ENCODE measurements around the gene NFX1.
"Not testable (repeated sequence)": the region's sequence is repeated elsewhere in the genome, so short reads cannot be mapped to it uniquely, and the experiment has no call there.

The NFX1 gene

DNA sequence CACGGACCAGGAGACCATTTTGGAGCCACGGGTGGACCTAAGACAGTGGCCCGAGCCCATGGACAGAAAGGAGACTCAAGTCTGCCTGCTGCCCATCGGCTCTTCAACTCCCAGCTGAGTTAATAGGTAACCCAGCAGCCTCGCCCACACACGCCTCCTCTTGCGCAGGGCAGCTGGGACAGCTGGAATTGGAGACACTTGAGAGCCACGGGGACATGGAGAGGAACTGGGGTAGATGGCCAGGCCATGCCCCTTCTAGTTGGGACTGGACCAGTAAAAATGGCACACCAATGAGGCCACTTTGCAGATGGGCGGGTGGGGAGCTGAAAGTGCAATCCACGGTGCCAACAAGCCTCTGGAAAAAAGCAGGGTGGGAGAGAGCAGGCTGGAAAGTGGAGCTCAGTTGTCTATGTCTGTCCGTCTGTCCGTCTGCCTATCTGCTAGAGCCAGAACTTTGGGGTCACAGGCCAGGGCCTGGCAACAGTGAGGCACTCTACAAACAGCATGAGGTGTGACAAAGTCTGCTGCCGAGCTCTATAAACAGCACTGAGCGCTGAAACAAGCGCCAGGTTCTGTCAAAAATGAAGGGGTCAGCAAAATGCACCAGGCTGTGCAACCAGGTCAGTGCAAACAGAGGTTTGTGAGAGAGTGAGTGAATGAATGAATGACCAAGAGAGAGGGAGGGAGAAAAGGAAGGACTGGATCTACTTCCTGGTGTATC, 105.0 kb downstream of the NFX1 start:
- not testable (repeated sequence) for H3K9me3 Mint-ChIP-seq, ATAC-seq, H3K27ac Mint-ChIP-seq, H3K4me3 Mint-ChIP-seq, DNase-seq, H3K27me3 Mint-ChIP-seq, H3K4me1 Mint-ChIP-seq

DNA sequence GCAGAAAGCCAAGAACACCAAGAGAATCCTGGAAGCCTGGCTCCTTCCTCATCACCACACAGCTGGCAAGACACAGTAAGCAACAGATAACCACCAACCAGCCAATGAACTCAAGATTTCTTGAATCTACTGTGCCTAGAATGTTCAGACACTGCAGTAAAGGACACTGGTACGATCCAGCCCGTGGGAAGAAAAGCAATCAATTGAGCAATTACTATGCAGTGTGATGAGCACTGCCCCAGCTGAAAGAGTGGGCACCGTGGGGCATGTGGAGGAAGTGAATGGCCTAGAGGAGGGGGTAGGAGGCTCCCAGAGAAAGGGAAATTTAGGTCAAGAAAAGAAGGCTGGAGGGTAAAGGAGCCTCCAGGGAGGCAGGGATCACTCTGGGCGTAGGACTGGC, 107.5 kb downstream of the NFX1 start:
- not testable (repeated sequence) for H3K27ac Mint-ChIP-seq, H3K4me1 Mint-ChIP-seq, H3K4me3 Mint-ChIP-seq, H3K27me3 Mint-ChIP-seq, ATAC-seq, DNase-seq, H3K9me3 Mint-ChIP-seq

DNA sequence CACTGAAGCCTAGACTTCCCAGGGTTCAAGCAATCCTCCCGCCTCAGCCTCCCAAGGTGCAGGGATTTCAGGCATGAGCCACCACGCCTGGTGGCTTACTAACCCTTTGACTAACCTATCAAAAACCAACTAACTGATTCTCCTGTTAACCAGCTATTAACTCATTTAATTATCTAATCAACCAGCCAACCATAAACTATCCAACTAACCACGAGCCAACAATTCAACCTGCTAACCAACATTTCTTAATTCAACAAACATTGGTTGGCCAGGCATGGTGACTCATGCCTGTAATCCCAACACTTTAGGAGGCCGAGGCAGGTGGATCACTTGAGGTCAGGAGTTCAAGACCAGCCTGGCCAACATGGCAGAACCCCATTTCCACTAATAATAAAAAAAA, 108.7 kb downstream of the NFX1 start:
- not testable (repeated sequence) for H3K4me1 Mint-ChIP-seq, DNase-seq, H3K9me3 Mint-ChIP-seq, ATAC-seq, H3K27me3 Mint-ChIP-seq, H3K27ac Mint-ChIP-seq, H3K4me3 Mint-ChIP-seq

DNA sequence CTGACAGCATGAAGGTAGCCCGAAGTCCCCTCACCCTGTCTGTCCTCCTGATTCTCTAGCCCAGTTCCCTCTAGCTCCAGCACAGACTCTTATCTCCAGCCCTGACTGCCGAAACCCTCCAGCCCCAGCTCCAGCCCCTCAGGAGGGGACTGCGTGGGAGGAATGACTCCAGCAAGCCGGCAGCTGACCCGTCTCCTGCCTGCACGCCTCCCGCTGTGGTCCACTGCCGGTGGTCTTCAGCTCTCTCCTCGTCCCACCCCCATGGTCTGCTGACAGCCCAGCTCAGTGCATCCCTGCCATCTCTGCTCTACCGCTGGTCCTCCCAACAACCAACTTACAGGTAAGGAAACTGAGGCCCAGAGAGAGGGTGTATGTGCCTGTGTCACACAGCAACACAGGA, 111.5 kb downstream of the NFX1 start:
- DNase-seq, ATAC-seq, H3K9me3 Mint-ChIP-seq, H3K27ac Mint-ChIP-seq, H3K4me3 Mint-ChIP-seq, H3K27me3 Mint-ChIP-seq: not testable (repeated sequence)
- peaks cover 16% of the 10 kb centered on the region for H3K4me1 Mint-ChIP-seq

DNA sequence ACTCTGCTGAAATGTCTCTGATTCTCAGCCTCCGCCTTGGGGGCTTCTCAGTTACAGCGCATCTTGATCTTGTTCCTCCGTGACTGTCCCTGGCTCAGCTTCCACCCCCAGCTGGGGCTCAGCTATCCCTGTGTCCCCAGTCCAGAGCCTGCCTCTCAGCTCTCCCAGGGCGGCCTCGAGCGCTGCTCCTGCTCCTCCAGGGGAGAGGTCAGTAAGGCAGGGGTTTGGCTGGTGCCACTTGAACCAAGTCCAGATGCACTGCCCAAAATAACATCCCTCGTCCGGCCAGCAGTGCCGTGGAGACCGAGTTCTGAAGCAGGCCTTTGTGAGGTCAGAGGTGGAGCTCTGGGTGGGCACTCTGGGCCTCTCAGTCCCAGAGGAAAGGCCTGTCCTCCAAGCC, 112.1 kb downstream of the NFX1 start, which contains the start of gene AQP7:
Gene AQP7 (minus strand): TSS at position 198 of the 400 bp plus-strand sequence. CDS start 1,306 bp downstream, outside the sequence.
- peak within 1 kb of the TSS; percentile 33 to 35 for H3K27ac Mint-ChIP-seq
- ATAC-seq, H3K9me3 Mint-ChIP-seq, H3K4me3 Mint-ChIP-seq, H3K27me3 Mint-ChIP-seq, DNase-seq: not testable (repeated sequence)
- peaks cover 16% of the 10 kb centered on the region for H3K4me1 Mint-ChIP-seq

DNA sequence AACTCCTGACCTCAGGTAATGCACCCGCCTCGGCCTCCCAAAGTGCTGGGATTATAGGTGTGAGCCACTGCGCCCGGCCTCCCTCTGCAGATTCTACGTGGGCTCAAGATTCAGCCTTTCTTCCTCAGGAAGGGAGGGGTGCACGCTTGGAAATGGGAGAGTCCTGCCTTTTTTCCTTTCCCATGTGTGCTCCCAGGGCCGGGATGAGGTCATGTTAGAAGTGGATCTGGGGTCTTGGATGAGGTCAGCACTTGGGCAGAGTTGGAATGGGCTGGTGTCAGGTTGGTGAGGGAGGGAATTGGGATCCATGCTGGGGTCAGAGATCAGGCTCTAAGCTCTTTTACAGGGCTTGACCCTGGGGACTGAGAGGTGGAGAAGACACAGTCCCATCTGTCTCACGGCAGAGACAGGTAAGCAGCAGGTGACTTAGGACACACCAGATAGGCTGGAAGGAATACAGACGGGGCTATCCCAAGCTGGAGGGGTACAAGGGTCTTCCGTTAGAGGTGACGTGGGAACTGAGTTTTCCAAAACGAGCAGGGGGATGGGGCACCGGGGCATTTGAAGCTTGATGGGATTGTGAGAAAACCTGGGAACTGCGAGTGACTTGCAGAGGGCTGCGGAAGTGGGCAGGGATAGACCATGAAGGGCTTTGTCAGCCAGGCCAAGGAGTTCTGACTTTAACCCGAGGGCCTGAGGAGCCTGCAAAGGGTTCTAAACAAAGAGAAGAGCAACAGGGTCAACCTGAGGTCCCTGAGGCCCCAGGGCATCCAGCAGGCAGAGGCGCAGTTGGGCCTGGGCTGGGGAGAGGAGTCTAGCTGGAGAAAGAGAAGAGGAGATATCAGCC, 113.8 kb downstream of the NFX1 start:
- no peak overlapping the region for H3K4me3 Mint-ChIP-seq
- no peak for ATAC-seq
- DNase-seq = no peak
- no peaks in the 10 kb centered on the region for H3K27me3 Mint-ChIP-seq
- no peaks in the 10 kb centered on the region for H3K9me3 Mint-ChIP-seq
- H3K27ac Mint-ChIP-seq = no peak overlapping the region
- peaks cover 16% of the 10 kb centered on the region for H3K4me1 Mint-ChIP-seq

DNA sequence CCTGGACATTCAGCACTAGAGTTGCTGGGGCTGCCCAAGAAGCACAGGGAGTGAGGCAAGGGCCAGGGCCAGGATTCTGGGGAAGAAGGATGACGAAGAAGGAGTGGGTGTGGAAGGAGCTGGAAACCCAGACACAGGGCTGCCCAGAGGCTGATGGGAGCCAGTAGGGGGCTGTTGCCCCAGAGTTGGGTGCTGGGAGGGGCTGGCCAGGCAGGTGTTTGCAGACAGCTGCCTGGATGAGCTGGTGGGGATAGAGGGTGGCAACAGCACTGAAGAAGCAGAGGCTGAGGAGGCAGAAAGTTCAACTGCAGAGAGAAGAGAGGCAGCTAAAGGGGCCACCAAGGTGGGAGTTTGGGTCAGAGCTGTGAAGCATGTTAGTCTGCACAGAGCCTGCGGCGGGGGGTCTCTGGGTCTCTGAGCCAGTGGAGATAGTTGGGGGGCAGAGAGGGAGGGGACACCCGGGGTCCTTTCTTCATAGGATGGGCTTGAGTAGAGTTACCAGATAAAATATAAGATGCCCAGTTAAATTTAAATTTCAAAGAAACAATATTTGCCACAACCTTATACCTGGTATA, 114.6 kb downstream of the NFX1 start:
- DNase-seq = no peak
- Mint-ChIP-seq H3K4me3 (no peak overlapping the region), H3K27me3 (no peaks in the 10 kb centered on the region), H3K4me1 (peaks cover 16% of the 10 kb centered on the region), H3K27ac (peak overlapping the region in 1 of 2 donors; percentile 23), H3K9me3 (no peaks in the 10 kb centered on the region)
- ATAC-seq = peak; percentile 21

DNA sequence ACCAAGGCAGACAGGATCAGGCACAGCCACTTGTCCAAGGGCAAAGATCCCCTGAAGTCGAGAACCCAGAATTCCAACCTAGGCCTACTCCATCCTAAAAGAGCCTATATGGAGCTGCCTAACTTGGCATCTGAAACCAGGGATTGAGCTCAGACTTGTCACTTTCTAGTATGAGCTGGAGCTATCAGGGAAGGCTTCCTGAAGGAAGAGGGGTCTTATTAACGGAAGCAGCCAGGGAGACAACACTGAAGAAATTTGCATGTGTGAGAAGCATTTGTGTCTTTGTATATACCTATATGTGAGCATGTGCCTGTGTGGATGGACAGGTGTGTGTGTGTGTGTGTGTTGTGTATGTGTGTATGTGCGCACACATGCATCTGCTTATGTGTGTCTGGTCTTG, 116.7 kb downstream of the NFX1 start:
- Mint-ChIP-seq H3K4me1 (peaks cover 16% of the 10 kb centered on the region), H3K27me3 (no peaks in the 10 kb centered on the region), H3K27ac (no peak overlapping the region), H3K9me3 (no peaks in the 10 kb centered on the region), H3K4me3 (no peak overlapping the region)
- no peak for DNase-seq
- no peak for ATAC-seq

DNA sequence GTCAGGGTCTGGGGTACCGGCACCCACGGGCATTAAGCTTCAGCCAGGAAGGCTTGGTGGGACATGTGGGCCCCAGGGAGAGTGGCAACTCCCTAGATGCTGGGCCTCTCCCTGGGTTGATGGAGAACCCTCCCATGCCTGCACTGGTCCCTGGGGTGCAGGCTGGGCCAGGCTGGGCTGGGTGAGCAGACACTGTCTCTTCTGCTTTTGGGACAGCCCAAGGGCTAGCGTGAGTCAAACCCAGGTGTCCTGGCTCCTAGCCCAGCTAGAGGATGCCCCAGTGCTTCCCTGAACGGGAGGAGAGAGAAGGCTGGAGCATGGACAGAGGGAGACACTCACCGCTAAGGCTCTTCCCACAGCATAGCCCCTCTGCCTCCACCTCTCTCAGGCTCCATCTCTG, 117.8 kb downstream of the NFX1 start:
- Mint-ChIP-seq H3K4me3 (no peak overlapping the region), H3K4me1 (peaks cover 15% of the 10 kb centered on the region), H3K9me3 (no peaks in the 10 kb centered on the region), H3K27ac (no peak overlapping the region), H3K27me3 (no peaks in the 10 kb centered on the region)
- DNase-seq (no peak), ATAC-seq (peak; percentile 38)

DNA sequence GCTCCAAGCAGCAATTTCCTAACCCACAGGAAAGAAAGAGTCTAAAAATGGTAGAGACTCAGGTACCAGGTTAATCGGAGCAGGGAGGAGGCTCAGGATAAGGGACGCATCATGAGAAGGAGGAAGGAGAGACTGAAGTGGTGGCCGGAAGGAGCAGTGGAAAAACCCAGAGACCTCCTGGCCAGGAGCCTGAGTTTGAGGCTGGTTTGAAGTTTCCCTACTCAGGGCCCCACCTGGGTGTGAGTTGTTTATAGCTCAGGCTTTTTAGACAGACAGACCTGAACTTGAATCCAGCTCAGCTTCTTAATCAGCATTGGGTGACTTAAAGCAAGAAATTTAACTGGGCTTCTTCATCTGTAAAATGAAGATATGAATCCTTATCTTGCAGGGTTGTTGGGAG, 124.0 kb downstream of the NFX1 start:
- H3K4me3 Mint-ChIP-seq = peak overlapping the region in 1 of 2 donors; percentile 36
- no peaks in the 10 kb centered on the region for H3K27me3 Mint-ChIP-seq
- DNase-seq (no peak), ATAC-seq (no peak)
- no peaks in the 10 kb centered on the region for H3K9me3 Mint-ChIP-seq
- peaks cover 48% of the 10 kb centered on the region for H3K4me1 Mint-ChIP-seq
- H3K27ac Mint-ChIP-seq = no peak overlapping the region

DNA sequence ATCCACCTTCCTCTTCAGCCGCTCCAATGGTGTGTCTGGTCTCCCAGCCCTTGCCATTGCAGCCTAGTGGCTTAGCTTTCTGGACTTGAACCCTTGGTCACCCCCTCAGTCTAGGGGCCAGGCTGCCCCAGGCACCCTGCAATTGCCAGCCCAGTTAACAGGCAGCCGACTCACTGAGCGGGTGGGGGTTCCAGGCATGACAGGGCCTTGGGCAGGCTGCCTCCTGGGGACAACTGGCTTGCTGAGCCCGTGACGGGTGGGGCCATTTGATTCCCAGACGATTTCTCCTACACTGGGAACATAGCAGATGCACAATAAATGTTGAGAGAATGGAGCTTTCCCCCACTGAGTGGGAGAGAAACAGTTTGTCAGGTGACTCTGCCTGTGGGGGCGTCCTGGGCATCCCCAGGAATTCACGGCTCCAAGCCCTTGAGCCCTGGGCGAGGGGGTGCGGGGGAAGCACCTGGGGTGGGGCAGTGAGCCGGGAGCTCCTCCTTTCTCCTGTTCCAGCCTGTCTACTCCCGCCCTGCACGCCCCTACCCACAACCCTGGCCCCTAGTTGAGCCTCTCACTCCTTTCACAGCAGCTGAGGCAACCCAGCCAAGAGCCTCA, 124.7 kb downstream of the NFX1 start:
- no peak for ATAC-seq
- peaks cover 48% of the 10 kb centered on the region for H3K4me1 Mint-ChIP-seq
- DNase-seq = no peak
- H3K9me3 Mint-ChIP-seq = no peaks in the 10 kb centered on the region
- H3K27me3 Mint-ChIP-seq = no peaks in the 10 kb centered on the region
- H3K4me3 Mint-ChIP-seq = peak overlapping the region; percentile 76 to 84
- peak overlapping the region; percentile 90 to 97 for H3K27ac Mint-ChIP-seq

DNA sequence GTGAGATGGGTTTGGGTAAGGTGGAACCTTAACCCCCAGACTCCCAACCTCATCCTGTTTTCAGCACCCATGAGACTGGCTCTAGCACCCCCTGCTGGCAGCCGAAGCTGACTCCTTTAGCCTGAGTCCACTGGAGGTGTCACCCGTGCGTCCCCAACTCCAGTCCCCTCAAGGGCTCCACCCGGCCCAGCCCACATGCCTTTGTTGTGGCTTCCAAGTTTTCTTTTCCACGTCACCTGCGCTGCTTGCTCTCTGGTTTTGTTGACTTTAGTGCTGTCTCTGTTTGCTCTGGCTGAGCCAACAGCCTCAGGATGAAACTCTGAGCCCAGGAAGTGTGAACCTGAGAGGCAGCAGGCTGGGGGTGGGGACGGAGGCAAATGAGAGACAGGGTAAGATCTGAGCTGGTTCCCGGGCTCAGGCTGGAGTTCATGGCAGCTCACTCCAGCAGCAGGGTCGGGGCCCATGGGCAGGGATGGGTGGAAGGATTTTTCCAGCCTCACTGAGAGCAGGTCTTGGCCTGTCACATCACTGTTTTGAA, 125.3 kb downstream of the NFX1 start:
- Mint-ChIP-seq H3K27ac (peak overlapping the region; percentile 90 to 97), H3K27me3 (no peaks in the 10 kb centered on the region), H3K4me1 (peaks cover 48% of the 10 kb centered on the region), H3K9me3 (no peaks in the 10 kb centered on the region), H3K4me3 (peak overlapping the region; percentile 76 to 84)
- ATAC-seq (peak; percentile 97), DNase-seq (peak; percentile 90 to 95)

DNA sequence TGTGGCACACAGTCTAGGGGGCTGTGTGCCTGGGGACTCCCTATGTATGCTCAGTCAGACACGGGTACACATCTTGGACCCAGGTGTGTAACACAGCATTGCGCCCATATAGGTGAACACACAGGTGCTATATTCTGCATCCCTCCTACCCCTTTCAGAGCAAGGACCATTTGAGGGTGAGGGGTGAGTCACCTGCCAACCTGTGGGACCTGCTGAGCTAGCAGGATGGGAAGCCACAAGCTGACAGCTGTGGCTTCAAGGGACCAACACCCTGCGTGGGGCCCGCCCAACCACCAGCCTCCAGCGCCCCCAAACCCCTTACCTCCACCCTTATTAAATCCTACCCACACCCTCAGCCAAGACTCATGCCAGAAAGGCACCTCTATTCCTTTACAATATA, 126.7 kb downstream of the NFX1 start:
- peaks cover 48% of the 10 kb centered on the region for H3K4me1 Mint-ChIP-seq
- H3K27me3 Mint-ChIP-seq = no peaks in the 10 kb centered on the region
- H3K4me3 Mint-ChIP-seq = peak overlapping the region in 1 of 2 donors; percentile 45
- no peak for ATAC-seq
- H3K9me3 Mint-ChIP-seq = no peaks in the 10 kb centered on the region
- peak overlapping the region in 1 of 2 donors; percentile 55 for H3K27ac Mint-ChIP-seq
- no peak for DNase-seq

DNA sequence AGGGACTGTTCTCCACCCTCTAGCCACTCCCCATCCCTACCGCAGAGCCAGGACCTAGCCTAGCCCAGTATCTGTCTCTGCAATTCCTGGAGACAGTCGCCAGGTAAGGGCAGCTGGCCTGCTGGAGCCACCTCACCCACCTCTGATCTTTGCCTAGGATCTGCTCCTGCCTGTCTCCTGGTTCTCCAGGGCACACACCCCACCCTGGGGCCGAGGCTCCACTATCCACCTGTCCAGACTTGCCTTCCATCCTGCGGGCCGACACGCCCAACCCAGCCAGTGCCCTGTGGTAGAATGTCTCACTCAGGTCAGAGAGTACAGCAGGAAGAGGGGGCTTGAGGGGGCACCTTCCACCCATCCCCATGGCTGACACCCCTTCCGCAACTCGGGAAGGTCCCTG, 127.8 kb downstream of the NFX1 start:
- Mint-ChIP-seq H3K27me3 (no peaks in the 10 kb centered on the region), H3K4me3 (no peak overlapping the region), H3K9me3 (no peaks in the 10 kb centered on the region), H3K4me1 (peaks cover 48% of the 10 kb centered on the region), H3K27ac (peak overlapping the region in 1 of 2 donors; percentile 23)
- DNase-seq (no peak), ATAC-seq (no peak)

DNA sequence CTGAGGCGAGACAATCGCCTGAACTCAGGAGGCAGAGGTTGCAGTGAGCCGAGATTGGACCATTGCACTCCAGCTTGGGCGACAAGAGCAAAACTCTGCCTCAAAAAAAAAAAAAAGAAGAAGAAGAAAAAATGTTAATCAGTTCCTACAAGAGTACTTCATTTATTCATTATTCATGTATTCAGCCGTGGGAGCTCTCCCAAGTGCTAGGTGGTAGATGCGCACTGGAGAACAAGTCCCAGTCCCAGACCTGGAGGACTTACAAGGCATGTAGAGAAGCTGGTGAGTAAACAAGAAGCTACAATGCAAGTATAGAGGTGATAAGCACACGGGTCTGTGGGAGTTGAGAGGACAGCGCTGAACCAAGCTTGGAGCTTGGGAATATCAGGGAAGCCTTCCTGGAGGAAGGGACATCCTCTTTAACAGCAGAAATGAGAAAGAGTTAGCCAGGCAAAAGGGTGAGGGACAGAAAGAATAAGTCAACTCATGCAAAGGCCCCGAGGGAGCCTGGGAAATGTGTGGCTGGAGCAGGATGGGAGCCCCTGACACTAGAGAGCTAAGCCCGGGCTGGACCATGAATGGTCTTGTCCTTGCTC, 129.5 kb downstream of the NFX1 start:
- no peaks in the 10 kb centered on the region for H3K27me3 Mint-ChIP-seq
- no peak overlapping the region for H3K27ac Mint-ChIP-seq
- DNase-seq (no peak), ATAC-seq (no peak)
- no peaks in the 10 kb centered on the region for H3K9me3 Mint-ChIP-seq
- H3K4me1 Mint-ChIP-seq = peaks cover 37% of the 10 kb centered on the region
- no peak overlapping the region for H3K4me3 Mint-ChIP-seq
